HepG2 (cell line): ENCODE results near the gene DUSP12. TPM values are rescaled to one million over a fixed set of nuclear protein-coding genes. Genes with fewer than 3 reads are reported as not detected.

ENCODE experiments used
- ATAC-seq: fragments of 200-7000 bp; cut with Tn5 transposase; 3 replicates; pipeline ENCODE4 v1.9.1; 2020; ENCODE audit warnings: mild to moderate bottlenecking, moderate library complexity
- BruUV-seq: library from RNA; stranded (reverse); fragments of 400-500 nt; replicated peaks from 2 replicates; lab custom pipeline; 2021; lab: Mats Ljungman, UMichigan
- CTCF ChIA-PET: fragments of 300-600 bp; formaldehyde crosslinking; extraction: SDS; loops from one replicate; lab custom pipeline; 2021; ENCODE audit warnings: low total read pairs, inconsistent platforms, low intra/inter-chr PET ratio; lab: Yijun Ruan, JAX
- POLR2A ChIA-PET: fragments of 350-600 bp; sonication (Branson Sonifier 250); formaldehyde crosslinking; loops from one replicate; lab custom pipeline; 2020; ENCODE audit warnings: antibody characterized with exemption, inconsistent platforms; lab: Yijun Ruan, JAX
- DNase-seq: peaks from one replicate; pipeline ENCODE4 v3.0.0-alpha.2; 2015; ENCODE audit warnings: low spot score
- FAIRE-seq: peaks from 3 replicates; lab custom pipeline; 2011; peaks lifted over from hg19 to GRCh38; lab: Jason Lieb, UNC
- H2AFZ ChIP-seq: one replicate; pipeline ENCODE4 v1.6.1; 2011; ENCODE audit warnings: low read length, inconsistent platforms
- H3K27ac ChIP-seq: fragments of 300-600 bp; 3 replicates; pipeline ENCODE4 v1.8.0; 2011; ENCODE audit warnings: mixed run types, mild to moderate bottlenecking, mixed read lengths, low read length, inconsistent platforms; ENCODE audit not compliant: insufficient read depth; ENCODE audit errors: extremely low read length
- H3K27me3 ChIP-seq, 2 experiments: fragments of 200-600 bp in 1 of 2; 2 replicates in 1 of 2; 3 replicates in 1 of 2; pipeline versions ENCODE4 v1.6.0 to v1.8.0; 2011; ENCODE audit warnings: low read length in 2 of 2, mild to moderate bottlenecking in 2 of 2, moderate library complexity in 2 of 2, inconsistent platforms in 1 of 2; ENCODE audit not compliant: insufficient read depth in 2 of 2, control insufficient read depth in 1 of 2
- H3K36me3 ChIP-seq, 2 experiments: fragments of 200-600 bp in 1 of 2; replicated peaks in 1 of 2; 2 replicates in 1 of 2; 3 replicates in 1 of 2; pipeline versions ENCODE4 v1.5.1 to v1.8.0; 2011; ENCODE audit warnings: low read length in 2 of 2, inconsistent platforms in 1 of 2; ENCODE audit not compliant: insufficient read depth in 2 of 2, control insufficient read depth in 1 of 2
- H3K4me1 ChIP-seq: 2 replicates; pipeline ENCODE4 v1.5.1; 2012; ENCODE audit warnings: low read length, inconsistent platforms; ENCODE audit not compliant: insufficient read depth
- H3K4me2 ChIP-seq: 2 replicates; pipeline ENCODE4 v1.6.0; 2011; ENCODE audit warnings: low read depth, low read length, inconsistent platforms
- H3K4me3 ChIP-seq, 3 experiments: fragments of 200-600 bp in 1 of 3; sonication (generic), shearing (Covaris generic) in 1 of 3; replicated peaks in 1 of 3; 2 replicates each; pipeline ENCODE4 v1.5.1; 2011 to 2016; ENCODE audit warnings: low read length in 3 of 3, inconsistent platforms in 2 of 3, low read depth in 2 of 3, mild to moderate bottlenecking in 2 of 3, control low read depth in 1 of 3, mixed read lengths in 1 of 3; ENCODE audit not compliant: insufficient read depth in 1 of 3
- H3K79me2 ChIP-seq: one replicate; pipeline ENCODE4 v1.6.1; 2011; ENCODE audit warnings: low read length, inconsistent platforms; ENCODE audit not compliant: insufficient read depth
- H3K9ac ChIP-seq: 2 replicates; pipeline ENCODE4 v1.6.0; 2011; ENCODE audit warnings: mild to moderate bottlenecking, low read depth, low read length, inconsistent platforms; ENCODE audit not compliant: insufficient read depth
- H3K9me3 ChIP-seq: 2 replicates; pipeline ENCODE4 v1.5.1; 2012; ENCODE audit warnings: mild to moderate bottlenecking, low read length
- H4K20me1 ChIP-seq: 2 replicates; pipeline ENCODE4 v1.6.0; 2011; ENCODE audit warnings: inconsistent platforms, mild to moderate bottlenecking, low read length, moderate library complexity; ENCODE audit not compliant: insufficient read depth
- CAMTA2 ChIP-seq: sonication (generic); formaldehyde crosslinking; IDR thresholded peaks from 2 replicates; pipeline ENCODE4 v1.4.0; 2020; ENCODE audit warnings: mild to moderate bottlenecking, missing genetic modification reagents, borderline replicate concordance
- IKZF4 ChIP-seq: sonication (generic); formaldehyde crosslinking; IDR thresholded peaks from 2 replicates; pipeline ENCODE4 v1.5.1; 2020; ENCODE audit warnings: borderline replicate concordance, mild to moderate bottlenecking, low read depth, missing genetic modification reagents; ENCODE audit errors: not compliant biosample characterization
- MEIS1 ChIP-seq: sonication (generic); formaldehyde crosslinking; IDR thresholded peaks from 2 replicates; pipeline ENCODE4 v1.9.0; 2021; ENCODE audit warnings: mild to moderate bottlenecking, missing genetic modification reagents, moderate library complexity, borderline replicate concordance
- MXI1 ChIP-seq: IDR thresholded peaks from 3 replicates; pipeline ENCODE4 v1.6.1; 2012; ENCODE audit warnings: low read depth, low read length, inconsistent platforms, borderline replicate concordance
- PAF1 ChIP-seq: IDR thresholded peaks from 2 replicates; pipeline ENCODE4 v1.6.1; 2016; ENCODE audit warnings: missing genetic modification reagents, missing compliant biosample characterization
- SMAD1 ChIP-seq: sonication (generic); formaldehyde crosslinking; IDR thresholded peaks from 2 replicates; pipeline ENCODE4 v1.4.0; 2020; ENCODE audit warnings: missing genetic modification reagents, low read depth, mild to moderate bottlenecking, borderline replicate concordance
- ZNF207 ChIP-seq: fragments of 450-650 bp; IDR thresholded peaks from 2 replicates; pipeline ENCODE4 v1.6.1; 2016; ENCODE audit warnings: antibody characterized with exemption, borderline replicate concordance
- ZNF224 ChIP-seq: sonication (generic); formaldehyde crosslinking; IDR thresholded peaks from 2 replicates; pipeline ENCODE4 v1.5.0; 2020; ENCODE audit warnings: mild to moderate bottlenecking, missing genetic modification reagents
- ZNF446 ChIP-seq: sonication (generic); formaldehyde crosslinking; IDR thresholded peaks from 2 replicates; pipeline ENCODE4 v1.5.0; 2020; ENCODE audit warnings: mild to moderate bottlenecking, missing genetic modification reagents
- ZNF496 ChIP-seq: sonication (generic); formaldehyde crosslinking; IDR thresholded peaks from 2 replicates; pipeline ENCODE4 v1.8.1; 2023; ENCODE audit warnings: mild to moderate bottlenecking, moderate library complexity, missing genetic modification reagents; ENCODE audit not compliant: insufficient replicate concordance
- ZNF547 ChIP-seq: sonication (generic); formaldehyde crosslinking; IDR thresholded peaks from 2 replicates; pipeline ENCODE4 v1.5.1; 2020; ENCODE audit warnings: mild to moderate bottlenecking, missing genetic modification reagents
- ZZZ3 ChIP-seq: sonication (generic); formaldehyde crosslinking; IDR thresholded peaks from 2 replicates; pipeline ENCODE4 v1.4.0; 2020; ENCODE audit warnings: missing genetic modification reagents, mild to moderate bottlenecking, borderline replicate concordance
- WGBS: methylation state at CpG from one replicate; pipeline ENCODE4 v1.1.6; 2017; ENCODE audit warnings: low lambda C conversion rate; 5-methylcytosine and 5-hydroxymethylcytosine counted together
- in situ Hi-C: cut with HindIII; loops from 2 replicates; pipeline ENCODE4 v1.10.0; 2017; ENCODE audit warnings: low pct_unique_long_range_greater_than_20kb; ENCODE audit not compliant: extremely low pct_ligation_motif_present
- intact Hi-C: fragments of 100-400 bp; cut with micrococcal nuclease; formaldehyde crosslinking; loops from one replicate; pipeline ENCODE4 v1.10.0; 2022; ENCODE audit not compliant: unreplicated experiment
- polyA plus RNA-seq, 8 experiments: library from polyadenylated mRNA; depleted of rRNA in 3 of 8; stranded (reverse) in 7 of 8; unstranded in 1 of 8; fragments of >200 nt; fragmentation: Illumina TruSeq in 4 of 8; extraction: Trizol in 4 of 8; gene quantifications; 2 replicates each; pipeline versions ENCODE4 v1.2.1 to v1.2.3, GENCODE V29; 2011 to 2016; ENCODE audit warnings: low read depth in 4 of 8, missing spikeins in 1 of 8, mixed read lengths in 1 of 8; ENCODE audit not compliant: insufficient read depth in 1 of 8
- total RNA-seq, 5 experiments: library from RNA; depleted of rRNA; stranded (reverse); fragments of >200 nt; fragmentation: Illumina TruSeq; extraction: Trizol; gene quantifications; 2 replicates each; pipeline ENCODE4 v1.2.3, GENCODE V29; 2016; ENCODE audit warnings: low read depth in 1 of 5
- TF ChIP-seq, protein P1 (sequence below): sonication (generic); formaldehyde crosslinking; IDR thresholded peaks from 2 replicates; pipeline ENCODE4 v1.4.0; 2020; ENCODE audit warnings: mild to moderate bottlenecking, missing genetic modification reagents
- TF ChIP-seq, protein P2 (sequence below): sonication (generic); formaldehyde crosslinking; conservative IDR thresholded peaks from 2 replicates; pipeline ENCODE4 v1.8.0; 2022; ENCODE audit warnings: mild to moderate bottlenecking, moderate library complexity, missing genetic modification reagents

Gene DUSP12
- total and polyA plus RNA-seq, 2 of the 13 experiments (the other 11 are each of a cell fraction or from before 2014, with no cell fraction given), result 36.7 to 37.1 TPM

DNA sequence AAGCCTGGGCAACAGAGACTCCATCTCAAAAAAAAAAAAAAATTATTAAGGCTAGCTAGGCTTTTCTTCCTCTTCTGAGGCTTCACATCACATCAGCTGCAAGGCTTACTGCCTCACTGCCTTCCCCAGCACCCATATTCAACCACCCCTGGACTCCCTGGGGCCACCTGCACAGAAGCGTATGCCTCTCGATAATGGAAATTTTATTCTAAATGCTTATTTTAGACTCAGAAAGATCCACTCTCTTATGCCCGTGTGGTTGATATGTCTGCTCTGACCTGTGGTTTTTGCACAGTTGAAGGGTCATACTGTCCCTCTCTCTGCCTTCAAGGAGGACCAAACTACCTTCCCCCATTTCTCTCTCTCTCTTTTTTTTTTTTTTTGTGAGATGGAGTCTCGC, 44.0 kb upstream of the DUSP12 start:
- 67% methylated on average over 4 of the region's 4 CpGs for WGBS
- no peak overlapping the region for H3K9ac ChIP-seq
- intact Hi-C loops, result no loop called here
- BruUV-seq, result no TSS peak
- H3K4me3 ChIP-seq, result no peak overlapping the region
- FAIRE-seq, result no peak
- TF ChIP-seq ZNF547 (CRISPR knock-in tag) (no peak), IKZF4 (CRISPR knock-in tag) (no peak), ZZZ3 (CRISPR knock-in tag) (no peak), CAMTA2 (CRISPR knock-in tag) (no peak), MEIS1 (no peak), ZNF224 (CRISPR knock-in tag) (no peak), ZNF207 (no peak), PAF1 (no peak), MXI1 (no peak), SMAD1 (CRISPR knock-in tag) (no peak), ZNF446 (CRISPR knock-in tag) (no peak), ZNF496 (CRISPR knock-in tag) (no peak)
- TF ChIP-seq, protein P1, sequence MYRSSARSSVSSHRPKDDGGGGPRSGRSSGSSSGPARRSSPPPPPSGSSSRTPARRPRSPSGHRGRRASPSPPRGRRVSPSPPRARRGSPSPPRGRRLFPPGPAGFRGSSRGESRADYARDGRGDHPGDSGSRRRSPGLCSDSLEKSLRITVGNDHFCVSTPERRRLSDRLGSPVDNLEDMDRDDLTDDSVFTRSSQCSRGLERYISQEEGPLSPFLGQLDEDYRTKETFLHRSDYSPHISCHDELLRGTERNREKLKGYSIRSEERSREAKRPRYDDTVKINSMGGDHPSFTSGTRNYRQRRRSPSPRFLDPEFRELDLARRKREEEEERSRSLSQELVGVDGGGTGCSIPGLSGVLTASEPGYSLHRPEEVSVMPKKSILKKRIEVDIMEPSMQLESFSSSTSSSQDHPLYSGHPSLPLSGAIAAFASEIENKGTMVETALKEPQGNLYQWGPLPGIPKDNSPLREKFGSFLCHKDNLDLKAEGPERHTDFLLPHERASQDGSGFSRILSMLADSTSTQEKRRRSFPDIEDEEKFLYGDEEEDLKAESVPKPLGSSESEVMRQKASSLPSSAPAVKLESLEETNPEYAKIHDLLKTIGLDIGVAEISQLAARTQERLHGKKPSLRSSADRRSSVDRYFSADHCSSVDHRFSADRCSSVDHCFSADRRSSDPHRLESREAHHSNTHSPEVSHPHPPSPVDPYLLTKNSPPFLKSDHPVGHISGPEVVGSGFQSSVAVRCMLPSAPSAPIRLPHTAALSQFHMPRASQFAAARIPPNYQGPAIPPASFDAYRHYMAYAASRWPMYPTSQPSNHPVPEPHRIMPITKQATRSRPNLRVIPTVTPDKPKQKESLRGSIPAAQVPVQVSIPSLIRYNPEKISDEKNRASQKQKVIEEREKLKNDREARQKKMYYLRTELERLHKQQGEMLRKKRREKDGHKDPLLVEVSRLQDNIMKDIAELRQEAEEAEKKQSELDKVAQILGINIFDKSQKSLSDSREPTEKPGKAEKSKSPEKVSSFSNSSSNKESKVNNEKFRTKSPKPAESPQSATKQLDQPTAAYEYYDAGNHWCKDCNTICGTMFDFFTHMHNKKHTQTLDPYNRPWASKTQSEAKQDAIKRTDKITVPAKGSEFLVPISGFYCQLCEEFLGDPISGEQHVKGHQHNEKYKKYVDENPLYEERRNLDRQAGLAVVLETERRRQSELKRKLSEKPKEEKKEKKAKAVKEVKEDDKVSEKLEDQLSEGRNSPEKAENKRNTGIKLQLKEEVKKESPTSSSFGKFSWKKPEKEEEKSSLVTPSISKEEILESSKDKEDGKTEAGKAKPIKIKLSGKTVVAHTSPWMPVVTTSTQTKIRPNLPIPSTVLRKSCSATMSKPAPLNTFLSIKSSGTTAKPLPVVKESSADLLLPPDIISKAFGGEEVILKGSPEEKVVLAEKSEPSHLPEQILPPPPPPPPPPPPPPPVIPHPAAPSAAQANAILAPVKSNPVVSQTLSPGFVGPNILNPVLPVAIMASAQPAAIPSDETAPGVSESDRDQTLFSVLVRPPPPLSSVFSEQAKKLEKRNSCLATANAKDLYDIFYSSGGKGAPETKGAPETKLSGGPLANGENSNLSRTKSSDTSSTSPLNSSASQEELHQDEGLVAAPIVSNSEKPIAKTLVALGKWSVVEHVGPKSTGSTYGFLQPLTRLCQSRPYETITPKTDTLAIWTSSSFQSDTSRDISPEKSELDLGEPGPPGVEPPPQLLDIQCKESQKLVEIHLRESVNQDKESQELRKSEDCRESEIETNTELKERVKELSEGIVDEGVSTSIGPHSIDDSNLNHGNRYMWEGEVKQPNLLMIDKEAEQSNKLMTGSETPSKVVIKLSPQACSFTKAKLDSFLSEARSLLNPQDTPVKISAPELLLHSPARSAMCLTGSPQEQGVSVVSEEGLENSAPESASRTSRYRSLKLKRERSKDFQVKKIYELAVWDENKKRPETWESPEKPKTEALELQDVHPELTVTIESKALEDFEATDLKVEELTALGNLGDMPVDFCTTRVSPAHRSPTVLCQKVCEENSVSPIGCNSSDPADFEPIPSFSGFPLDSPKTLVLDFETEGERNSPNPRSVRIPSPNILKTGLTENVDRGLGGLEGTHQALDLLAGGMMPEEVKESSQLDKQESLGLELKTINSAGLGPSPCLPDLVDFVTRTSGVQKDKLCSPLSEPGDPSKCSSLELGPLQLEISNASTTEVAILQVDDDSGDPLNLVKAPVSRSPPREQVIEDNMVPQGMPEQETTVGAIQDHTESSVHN (CRISPR knock-in tag), result no peak
- TF ChIP-seq, protein P2, sequence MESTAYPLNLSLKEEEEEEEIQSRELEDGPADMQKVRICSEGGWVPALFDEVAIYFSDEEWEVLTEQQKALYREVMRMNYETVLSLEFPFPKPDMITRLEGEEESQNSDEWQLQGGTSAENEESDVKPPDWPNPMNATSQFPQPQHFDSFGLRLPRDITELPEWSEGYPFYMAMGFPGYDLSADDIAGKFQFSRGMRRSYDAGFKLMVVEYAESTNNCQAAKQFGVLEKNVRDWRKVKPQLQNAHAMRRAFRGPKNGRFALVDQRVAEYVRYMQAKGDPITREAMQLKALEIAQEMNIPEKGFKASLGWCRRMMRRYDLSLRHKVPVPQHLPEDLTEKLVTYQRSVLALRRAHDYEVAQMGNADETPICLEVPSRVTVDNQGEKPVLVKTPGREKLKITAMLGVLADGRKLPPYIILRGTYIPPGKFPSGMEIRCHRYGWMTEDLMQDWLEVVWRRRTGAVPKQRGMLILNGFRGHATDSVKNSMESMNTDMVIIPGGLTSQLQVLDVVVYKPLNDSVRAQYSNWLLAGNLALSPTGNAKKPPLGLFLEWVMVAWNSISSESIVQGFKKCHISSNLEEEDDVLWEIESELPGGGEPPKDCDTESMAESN (CRISPR knock-in tag), result no peak
- TF ChIP-seq, all 625 proteins: peak for 0
- ChIA-PET CTCF (no interaction called here), POLR2A (no interaction called here)
- in situ Hi-C loops, result no loop called here
- Histone ChIP-seq H3K27me3 (no peaks in the 10 kb centered on the region; a peak in 1 of 5 replicates), H2AFZ (no peak overlapping the region), H3K36me3 (no peaks in the 10 kb centered on the region), H3K4me1 (peaks cover 15% of the 10 kb centered on the region), H3K9me3 (no peaks in the 10 kb centered on the region), H3K79me2 (no peaks in the 10 kb centered on the region), H4K20me1 (no peaks in the 10 kb centered on the region), H3K27ac (no peak overlapping the region), H3K4me2 (no peak overlapping the region)
- DNase-seq (no peak), ATAC-seq (no peak)
